BLaER1 (cell line): ENCODE measurements around the gene CSAG1.
"Not testable (repeated sequence)": the region's sequence is repeated elsewhere in the genome, so short reads cannot be mapped to it uniquely, and the experiment has no call there.

ENCODE experiments used
- H3K27ac ChIP-seq: shearing (Covaris generic); formaldehyde crosslinking; 2 replicates; pipeline ENCODE4 v1.8.1; 2022
- H3K27me3 ChIP-seq: shearing (Covaris generic); formaldehyde crosslinking; 2 replicates; pipeline ENCODE4 v1.8.1; 2022
- H3K36me3 ChIP-seq: shearing (Covaris generic); formaldehyde crosslinking; 2 replicates; pipeline ENCODE4 v1.8.1; 2022
- H3K4me1 ChIP-seq: shearing (Covaris generic); formaldehyde crosslinking; 2 replicates; pipeline ENCODE4 v1.8.1; 2022
- H3K4me2 ChIP-seq: shearing (Covaris generic); formaldehyde crosslinking; 2 replicates; pipeline ENCODE4 v1.8.1; 2022
- H3K4me3 ChIP-seq: shearing (Covaris generic); formaldehyde crosslinking; 2 replicates; pipeline ENCODE4 v1.8.1; 2022
- H3K9ac ChIP-seq: shearing (Covaris generic); formaldehyde crosslinking; 2 replicates; pipeline ENCODE4 v1.8.1; 2022
- H3K9me3 ChIP-seq: shearing (Covaris generic); formaldehyde crosslinking; 2 replicates; pipeline ENCODE4 v1.8.1; 2022
- H4K20me1 ChIP-seq: shearing (Covaris generic); formaldehyde crosslinking; 2 replicates; pipeline ENCODE4 v1.8.1; 2022
- Cebpa-rat ChIP-seq: shearing (Covaris generic); IDR thresholded peaks from 2 replicates; pipeline ENCODE4 v1.8.1; 2022

CSAG1 gene, protein sequence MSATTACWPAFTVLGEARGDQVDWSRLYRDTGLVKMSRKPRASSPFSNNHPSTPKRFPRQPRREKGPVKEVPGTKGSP

DNA sequence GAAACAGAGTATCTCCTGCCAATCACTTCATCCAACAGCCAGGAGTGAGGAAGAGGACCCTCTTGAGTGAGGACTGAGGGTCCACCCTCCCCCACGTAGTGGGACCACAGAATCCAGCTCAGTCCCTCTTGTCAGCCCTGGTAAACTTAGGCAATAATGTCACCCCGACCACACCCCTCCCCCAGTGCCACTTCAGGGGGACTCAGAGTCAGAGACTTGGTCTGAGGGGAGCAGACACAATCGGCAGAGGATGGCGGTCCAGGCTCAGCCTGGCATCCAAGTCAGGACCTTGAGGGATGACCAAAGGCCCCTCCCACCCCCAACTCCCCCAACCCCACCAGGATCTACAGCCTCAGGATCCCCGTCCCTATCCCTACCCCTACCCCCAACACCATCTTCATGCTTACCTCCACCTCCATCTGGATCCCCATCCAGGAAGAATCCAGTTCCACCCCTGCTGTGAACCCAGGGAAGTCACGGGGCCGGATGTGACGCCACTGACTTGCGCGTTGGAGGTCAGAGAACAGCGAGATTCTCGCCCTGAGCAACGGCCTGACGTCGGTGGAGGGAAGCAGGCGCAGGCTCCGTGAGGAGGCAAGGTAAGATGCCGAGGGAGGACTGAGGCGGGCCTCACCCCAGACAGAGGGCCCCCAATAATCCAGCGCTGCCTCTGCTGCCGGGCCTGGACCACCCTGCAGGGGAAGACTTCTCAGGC, at the start of gene CSAG1, which contains the start of gene MAGEA12:
Gene CSAG1, minus strand, starts transcription at position 461 of the 715 bp plus-strand sequence. CDS start 1,261 bp downstream, outside the sequence.
Gene MAGEA12, plus strand, starts transcription at position 497 of the 715 bp plus-strand sequence. CDS start 2,405 bp downstream, outside the sequence.
- H3K4me1 ChIP-seq = no peaks in the 10 kb centered on the region
- no peak within 1 kb of the TSS for H3K9ac ChIP-seq
- H3K27ac ChIP-seq = no peak within 1 kb of the TSS

DNA sequence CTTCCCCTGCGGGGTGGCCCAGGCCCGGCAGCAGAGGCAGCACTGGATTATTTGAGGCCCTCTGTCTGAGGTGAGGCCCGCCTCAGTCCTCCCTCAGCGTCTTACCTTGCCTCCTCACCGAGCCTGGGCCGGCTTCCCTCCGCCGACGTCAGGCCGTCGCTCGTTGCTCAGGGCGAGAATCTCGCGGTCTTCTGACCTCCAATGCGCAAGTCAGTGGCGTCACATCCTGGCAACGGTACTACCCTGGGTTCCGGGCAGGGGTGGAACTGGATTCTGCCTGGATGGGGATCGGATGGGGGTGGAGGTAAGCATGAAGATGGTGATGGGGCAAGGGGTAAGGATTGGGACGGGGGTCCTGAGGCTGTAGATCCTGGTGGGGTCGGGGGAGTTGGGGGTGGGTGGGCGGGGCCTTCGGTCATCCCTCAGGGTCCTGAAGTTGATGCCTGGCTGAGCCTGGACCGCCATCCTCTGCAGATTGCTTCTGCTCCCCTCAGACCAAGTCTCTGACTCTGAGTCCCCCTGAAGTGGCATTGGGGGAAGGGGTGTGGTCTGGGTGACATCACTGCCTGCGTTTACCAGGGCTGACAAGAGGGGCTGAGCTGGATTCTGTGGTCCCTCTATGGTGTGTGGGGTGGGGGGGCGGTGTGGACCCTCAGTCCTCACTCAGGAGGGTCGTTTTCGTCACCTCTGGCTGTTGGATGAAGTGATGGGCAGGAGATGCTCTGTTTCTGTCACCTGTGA, 36.2 kb upstream of the CSAG1 start, which contains the start of gene MAGEA6:
Gene MAGEA6, minus strand, starts transcription at position 141 of the 741 bp plus-strand sequence. CDS start 2,039 bp downstream, outside the sequence.
- not testable (repeated sequence) for H3K4me2 ChIP-seq, H3K4me1 ChIP-seq, H4K20me1 ChIP-seq, H3K9me3 ChIP-seq, H3K9ac ChIP-seq, H3K27me3 ChIP-seq, H3K27ac ChIP-seq, H3K36me3 ChIP-seq, H3K4me3 ChIP-seq

More for the DNA sequence above, at the start of gene CSAG1, which contains the start of gene MAGEA12:
- no peaks in the 10 kb centered on the region for H4K20me1 ChIP-seq
- no peak within 1 kb of the TSS for H3K4me3 ChIP-seq
- no peaks in the 10 kb centered on the region for H3K9me3 ChIP-seq
- peaks cover 61% of the 10 kb centered on the region for H3K27me3 ChIP-seq
- H3K4me2 ChIP-seq = no peak within 1 kb of the TSS
- H3K36me3 ChIP-seq = no peaks in the 10 kb centered on the region
- TF ChIP-seq Cebpa-rat = no peak

DNA sequence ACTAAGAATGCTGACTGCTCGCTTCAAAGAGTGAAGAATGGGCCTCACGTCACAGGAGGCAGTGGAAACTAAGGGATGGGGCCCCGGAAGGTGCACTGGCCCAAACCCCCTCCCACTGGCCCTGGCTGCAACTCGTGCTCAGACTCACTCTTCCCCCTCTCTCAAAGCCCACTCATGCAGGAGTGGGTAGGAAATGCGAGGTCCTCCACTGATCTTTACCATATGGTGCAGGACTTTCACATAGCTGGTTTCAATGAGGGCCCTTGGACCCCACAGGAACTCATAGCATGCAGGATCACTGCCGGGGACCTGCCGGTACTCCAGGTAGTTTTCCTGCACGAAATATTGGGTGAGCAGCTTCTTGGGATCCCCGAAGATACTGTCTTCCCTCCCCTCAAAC, 33.0 kb upstream of the CSAG1 start:
- H3K27ac ChIP-seq, H3K9ac ChIP-seq, H3K4me2 ChIP-seq, H4K20me1 ChIP-seq, H3K9me3 ChIP-seq, H3K27me3 ChIP-seq, H3K4me3 ChIP-seq, H3K36me3 ChIP-seq, H3K4me1 ChIP-seq: not testable (repeated sequence)

DNA sequence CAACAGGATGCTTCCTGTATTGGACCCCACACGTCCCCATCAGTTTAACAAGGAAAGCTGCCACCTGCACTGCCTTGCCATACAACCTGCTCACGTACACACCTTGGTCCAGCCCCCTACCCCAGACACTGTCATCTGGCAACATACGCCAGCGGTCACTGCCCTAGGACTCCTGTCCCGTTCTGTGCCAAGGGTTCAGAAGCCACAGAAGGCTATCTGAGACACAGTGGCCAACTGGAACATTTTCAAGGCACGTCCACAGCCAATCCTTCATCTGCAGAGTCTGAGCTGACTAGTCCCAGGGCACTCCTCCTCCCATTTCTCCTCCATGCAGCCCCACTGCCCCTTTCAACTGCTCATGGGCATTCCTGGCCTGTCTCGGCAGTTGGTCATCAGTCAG, 28.1 kb upstream of the CSAG1 start:
- not testable (repeated sequence) for H3K4me1 ChIP-seq, H3K4me3 ChIP-seq, H3K27ac ChIP-seq, H4K20me1 ChIP-seq, H3K9ac ChIP-seq, H3K36me3 ChIP-seq, H3K4me2 ChIP-seq, H3K9me3 ChIP-seq, H3K27me3 ChIP-seq

DNA sequence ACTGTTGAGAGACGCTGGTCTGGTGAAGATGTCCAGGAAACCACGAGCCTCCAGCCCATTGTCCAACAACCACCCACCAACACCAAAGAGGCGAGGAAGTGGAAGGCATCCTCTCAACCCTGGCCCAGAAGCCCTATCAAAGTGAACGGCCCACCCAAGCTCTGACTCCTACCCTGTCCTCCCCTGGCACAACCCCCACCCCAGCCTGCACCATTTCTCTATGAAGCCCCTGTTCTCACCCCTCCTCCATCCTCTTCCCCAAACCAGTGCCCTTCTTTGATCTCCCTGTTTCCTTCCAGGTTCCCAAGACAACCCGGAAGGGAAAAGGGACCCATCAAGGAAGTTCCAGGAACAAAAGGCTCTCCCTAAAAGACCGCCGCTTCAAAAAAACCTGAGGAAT, 26.0 kb upstream of the CSAG1 start:
- not testable (repeated sequence) for H3K9me3 ChIP-seq, H4K20me1 ChIP-seq, H3K27me3 ChIP-seq, H3K36me3 ChIP-seq, H3K4me1 ChIP-seq, H3K9ac ChIP-seq, H3K4me2 ChIP-seq, H3K4me3 ChIP-seq, H3K27ac ChIP-seq

DNA sequence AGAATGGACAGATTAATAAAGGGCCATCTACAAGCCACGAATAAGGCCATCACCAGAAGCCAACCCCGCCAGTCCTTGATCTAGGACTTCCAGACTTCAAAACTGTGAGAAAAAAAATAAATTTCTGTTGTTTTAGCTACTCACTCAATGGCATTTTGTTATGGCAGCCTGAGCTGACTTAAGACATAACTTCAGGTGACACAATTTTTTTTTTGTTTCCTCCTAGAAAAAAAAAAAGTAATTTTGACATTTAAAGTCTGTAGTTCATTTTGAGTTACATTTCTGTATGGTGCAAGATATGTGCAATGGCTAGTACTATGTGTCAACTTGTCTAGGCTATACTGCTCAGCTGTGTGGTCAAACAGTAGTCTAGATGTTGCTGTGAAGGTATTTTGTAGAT, 25.4 kb upstream of the CSAG1 start, which contains the start of gene CSAG3:
Gene CSAG3, plus strand, starts transcription at position 301 of the 400 bp plus-strand sequence.
- H3K9me3 ChIP-seq, H3K27me3 ChIP-seq, H3K27ac ChIP-seq, H4K20me1 ChIP-seq, H3K4me3 ChIP-seq, H3K4me2 ChIP-seq, H3K4me1 ChIP-seq, H3K36me3 ChIP-seq, H3K9ac ChIP-seq: not testable (repeated sequence)

DNA sequence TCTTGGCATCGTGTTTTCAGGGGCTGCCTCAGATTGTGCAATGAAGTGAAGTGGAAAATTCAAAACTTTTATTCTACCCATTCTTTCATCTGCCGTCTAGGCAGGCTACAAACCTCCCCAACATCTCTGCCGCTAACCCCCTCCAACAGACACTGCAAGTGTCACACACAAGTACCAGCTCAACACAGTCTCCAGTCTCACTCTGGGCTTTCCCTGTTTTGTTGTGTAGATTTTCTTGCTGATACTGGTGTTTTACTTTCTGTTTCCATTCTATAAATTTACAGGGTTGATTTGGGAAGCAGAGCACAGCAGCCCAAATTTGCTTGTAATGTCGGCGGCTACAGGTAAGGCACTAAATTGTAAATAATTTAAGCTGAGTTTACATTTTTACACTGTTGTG, 21.4 kb upstream of the CSAG1 start:
- H3K4me3 ChIP-seq, H3K4me1 ChIP-seq, H4K20me1 ChIP-seq, H3K27ac ChIP-seq, H3K9me3 ChIP-seq, H3K9ac ChIP-seq, H3K4me2 ChIP-seq, H3K36me3 ChIP-seq, H3K27me3 ChIP-seq: not testable (repeated sequence)

DNA sequence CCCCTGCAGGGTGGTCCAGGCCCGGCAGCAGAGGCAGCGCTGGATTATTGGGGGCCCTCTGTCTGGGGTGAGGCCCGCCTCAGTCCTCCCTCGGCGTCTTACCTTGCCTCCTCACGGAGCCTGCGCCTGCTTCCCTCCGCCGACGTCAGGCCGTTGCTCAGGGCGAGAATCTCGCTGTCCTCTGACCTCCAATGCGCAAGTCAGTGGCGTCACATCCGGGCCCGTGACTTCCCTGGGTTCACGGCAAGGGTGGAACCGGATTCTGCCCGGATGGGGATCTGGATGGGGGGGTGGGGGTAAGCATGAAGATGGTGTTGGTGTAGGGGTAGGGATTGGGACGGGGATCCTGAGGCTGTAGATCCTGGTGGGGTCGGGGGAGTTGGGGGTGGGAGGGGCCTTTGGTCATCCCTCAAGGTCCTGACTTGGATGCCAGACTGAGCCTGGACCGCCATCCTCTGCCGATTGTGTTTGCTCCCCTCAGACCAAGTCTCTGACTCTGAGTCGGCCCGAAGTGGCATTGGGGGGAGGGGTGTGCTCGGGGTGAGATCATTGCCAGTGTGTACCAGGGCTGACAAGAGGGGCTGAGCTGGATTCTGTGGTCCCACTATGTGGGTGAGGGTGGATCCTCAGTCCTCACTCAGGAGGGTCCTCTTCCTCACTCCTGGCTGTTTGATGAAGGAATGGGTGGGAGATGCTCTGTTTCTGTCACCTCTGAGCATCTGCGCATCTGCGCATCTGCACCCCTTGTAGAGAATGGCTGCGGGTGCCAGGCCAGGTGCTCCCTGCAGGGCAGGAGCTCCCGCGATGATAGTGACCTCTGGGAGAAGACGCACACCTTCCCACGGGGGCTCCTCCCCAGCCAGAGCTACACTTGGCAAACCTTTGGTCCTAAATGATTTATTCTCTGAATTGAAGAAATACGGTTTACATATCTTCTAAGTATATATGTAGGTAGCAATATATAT, 20.4 kb upstream of the CSAG1 start, which contains the start of gene MAGEA2:
Gene MAGEA2, minus strand, starts transcription at position 157 of the 965 bp plus-strand sequence. CDS start 2,479 bp downstream, outside the sequence.
- not testable (repeated sequence) for H4K20me1 ChIP-seq, H3K4me3 ChIP-seq, H3K36me3 ChIP-seq, H3K4me2 ChIP-seq, H3K9ac ChIP-seq, H3K4me1 ChIP-seq, H3K27me3 ChIP-seq, H3K9me3 ChIP-seq, H3K27ac ChIP-seq

DNA sequence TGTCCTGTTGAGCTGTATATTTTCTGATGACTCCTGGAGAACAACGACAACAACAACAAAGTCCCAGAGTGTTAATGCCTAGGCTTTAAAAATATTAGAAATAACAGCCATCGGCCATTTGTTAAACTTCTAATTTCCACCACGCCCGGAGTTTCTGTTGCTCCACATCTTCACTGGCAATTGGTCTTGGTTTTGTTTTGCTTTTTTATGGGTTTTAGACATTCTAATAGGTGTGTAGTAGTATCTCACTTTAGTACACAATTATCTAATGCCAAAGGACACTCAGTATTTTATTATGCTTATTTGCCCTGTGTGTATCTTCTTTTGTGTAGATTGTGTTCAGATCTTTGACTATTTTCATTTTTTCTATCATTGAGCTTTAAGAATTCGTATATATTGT, 5.0 kb upstream of the CSAG1 start:
- TF ChIP-seq Cebpa-rat = no peak

DNA sequence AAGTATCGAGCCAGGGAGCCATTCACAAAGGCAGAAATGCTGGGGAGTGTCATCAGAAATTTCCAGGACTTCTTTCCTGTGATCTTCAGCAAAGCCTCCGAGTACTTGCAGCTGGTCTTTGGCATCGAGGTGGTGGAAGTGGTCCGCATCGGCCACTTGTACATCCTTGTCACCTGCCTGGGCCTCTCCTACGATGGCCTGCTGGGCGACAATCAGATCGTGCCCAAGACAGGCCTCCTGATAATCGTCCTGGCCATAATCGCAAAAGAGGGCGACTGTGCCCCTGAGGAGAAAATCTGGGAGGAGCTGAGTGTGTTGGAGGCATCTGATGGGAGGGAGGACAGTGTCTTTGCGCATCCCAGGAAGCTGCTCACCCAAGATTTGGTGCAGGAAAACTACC, 3.0 kb upstream of the CSAG1 start:
- H3K27ac ChIP-seq, H3K36me3 ChIP-seq, H3K4me1 ChIP-seq, H3K4me3 ChIP-seq, H3K9me3 ChIP-seq, H4K20me1 ChIP-seq, H3K9ac ChIP-seq, H3K4me2 ChIP-seq: not testable (repeated sequence)
- peaks cover 72% of the 10 kb centered on the region for H3K27me3 ChIP-seq

More for the DNA sequence above, 5.0 kb upstream of the CSAG1 start:
- no peaks in the 10 kb centered on the region for H3K4me1 ChIP-seq
- no peaks in the 10 kb centered on the region for H4K20me1 ChIP-seq
- H3K27ac ChIP-seq = no peak overlapping the region
- no peak overlapping the region for H3K4me3 ChIP-seq
- H3K9ac ChIP-seq = no peak overlapping the region
- no peaks in the 10 kb centered on the region for H3K9me3 ChIP-seq
- H3K36me3 ChIP-seq = no peaks in the 10 kb centered on the region
- H3K27me3 ChIP-seq = peaks cover 72% of the 10 kb centered on the region
- H3K4me2 ChIP-seq = no peak overlapping the region
